A549 (cell line): ENCODE results near the gene VWF.

ENCODE experiments used
- POLR2A ChIP-seq: IDR thresholded peaks from 2 replicates; pipeline ENCODE4 v1.6.1; 2012; ENCODE audit warnings: mild to moderate bottlenecking, low read length
- TF ChIP-seq, protein P1 (sequence below): fragments of >200 bp; sonication (Bioruptor Twin); formaldehyde crosslinking; IDR thresholded peaks from 3 replicates; pipeline ENCODE4 v1.5.1; 2016

DNA sequence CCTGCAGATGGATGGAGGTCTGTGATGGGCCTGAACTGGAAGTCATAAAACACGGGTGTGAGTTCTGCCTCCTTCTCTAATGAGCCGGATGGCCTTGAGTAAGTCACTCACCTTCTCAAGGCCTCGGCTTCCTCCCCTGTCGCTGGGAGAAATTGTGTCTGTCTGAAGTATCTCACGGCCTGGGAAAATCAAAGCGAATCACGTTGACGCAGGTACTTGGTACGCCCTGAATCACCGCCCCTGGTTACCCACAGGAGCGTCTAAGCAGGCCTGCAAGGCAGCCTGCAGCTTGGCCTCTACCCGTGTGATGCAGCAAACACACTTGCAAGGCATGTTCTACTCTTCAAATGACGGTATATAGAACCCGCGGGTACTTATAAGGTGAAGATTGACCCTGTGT is 47.6 kb upstream of the VWF start:
- TF ChIP-seq, protein P1, sequence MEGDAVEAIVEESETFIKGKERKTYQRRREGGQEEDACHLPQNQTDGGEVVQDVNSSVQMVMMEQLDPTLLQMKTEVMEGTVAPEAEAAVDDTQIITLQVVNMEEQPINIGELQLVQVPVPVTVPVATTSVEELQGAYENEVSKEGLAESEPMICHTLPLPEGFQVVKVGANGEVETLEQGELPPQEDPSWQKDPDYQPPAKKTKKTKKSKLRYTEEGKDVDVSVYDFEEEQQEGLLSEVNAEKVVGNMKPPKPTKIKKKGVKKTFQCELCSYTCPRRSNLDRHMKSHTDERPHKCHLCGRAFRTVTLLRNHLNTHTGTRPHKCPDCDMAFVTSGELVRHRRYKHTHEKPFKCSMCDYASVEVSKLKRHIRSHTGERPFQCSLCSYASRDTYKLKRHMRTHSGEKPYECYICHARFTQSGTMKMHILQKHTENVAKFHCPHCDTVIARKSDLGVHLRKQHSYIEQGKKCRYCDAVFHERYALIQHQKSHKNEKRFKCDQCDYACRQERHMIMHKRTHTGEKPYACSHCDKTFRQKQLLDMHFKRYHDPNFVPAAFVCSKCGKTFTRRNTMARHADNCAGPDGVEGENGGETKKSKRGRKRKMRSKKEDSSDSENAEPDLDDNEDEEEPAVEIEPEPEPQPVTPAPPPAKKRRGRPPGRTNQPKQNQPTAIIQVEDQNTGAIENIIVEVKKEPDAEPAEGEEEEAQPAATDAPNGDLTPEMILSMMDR: no peak
- no peak for TF ChIP-seq POLR2A
